RWPE1 (cell line): ENCODE results near the gene STK38.
A peak's percentile ranks its signal among the peaks of the same experiment; 100 is the strongest.

Experiments used
- CTCF ChIA-PET: fragments of 350-600 bp; sonication (Branson Sonifier 250); formaldehyde crosslinking; extraction: SDS; loops from one replicate; lab custom pipeline; 2021; lab: Yijun Ruan, JAX
- POLR2A ChIA-PET: fragments of 400-600 bp; formaldehyde crosslinking; extraction: SDS; loops from one replicate; lab custom pipeline; 2020; ENCODE audit warnings: antibody characterized with exemption; ENCODE audit not compliant: low non-redundant PET; lab: Yijun Ruan, JAX
- DNase-seq: peaks from one replicate; pipeline ENCODE4 v3.0.0; 2012; ENCODE audit warnings: low spot score
- H3K27ac ChIP-seq: fragments of 450-650 bp; 2 replicates; pipeline ENCODE4 v1.5.1; 2017
- TF ChIP-seq, protein P1 (sequence below): fragments of 450-650 bp; conservative IDR thresholded peaks from 2 replicates; pipeline ENCODE4 v1.5.1; 2017; ENCODE audit warnings: low read depth, mild to moderate bottlenecking

STK38 gene

DNA sequence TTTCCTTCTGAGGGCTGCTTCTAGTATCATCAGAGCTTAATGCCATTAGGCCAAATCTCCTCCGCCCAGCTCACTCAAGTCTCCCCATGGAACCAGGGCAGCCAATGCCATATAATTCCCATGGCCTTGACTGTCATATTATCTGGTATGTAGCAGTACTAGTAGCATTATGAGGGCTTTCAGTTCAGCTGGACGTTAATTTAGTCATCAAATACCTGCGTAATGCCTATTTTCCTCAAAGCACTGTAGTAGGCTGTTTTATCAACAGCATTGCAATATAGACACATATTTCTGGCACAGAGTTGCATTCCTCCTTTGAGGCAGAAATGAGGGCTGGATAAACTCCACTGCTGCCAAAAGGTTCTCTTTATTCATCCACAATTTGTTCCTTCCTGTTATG, 102.8 kb downstream of the STK38 start:
- ChIA-PET CTCF (interaction anchor here (0.5 to 0.7 kb wide), 3 partner anchors 27 to 358 kb away, joined by 3 read pairs; partner anchors contain the start of gene BRPF3), POLR2A (no interaction called here)
- peak; percentile 31 for DNase-seq
- H3K27ac ChIP-seq, result peak overlapping the region; percentile 62
- TF ChIP-seq, protein P1, sequence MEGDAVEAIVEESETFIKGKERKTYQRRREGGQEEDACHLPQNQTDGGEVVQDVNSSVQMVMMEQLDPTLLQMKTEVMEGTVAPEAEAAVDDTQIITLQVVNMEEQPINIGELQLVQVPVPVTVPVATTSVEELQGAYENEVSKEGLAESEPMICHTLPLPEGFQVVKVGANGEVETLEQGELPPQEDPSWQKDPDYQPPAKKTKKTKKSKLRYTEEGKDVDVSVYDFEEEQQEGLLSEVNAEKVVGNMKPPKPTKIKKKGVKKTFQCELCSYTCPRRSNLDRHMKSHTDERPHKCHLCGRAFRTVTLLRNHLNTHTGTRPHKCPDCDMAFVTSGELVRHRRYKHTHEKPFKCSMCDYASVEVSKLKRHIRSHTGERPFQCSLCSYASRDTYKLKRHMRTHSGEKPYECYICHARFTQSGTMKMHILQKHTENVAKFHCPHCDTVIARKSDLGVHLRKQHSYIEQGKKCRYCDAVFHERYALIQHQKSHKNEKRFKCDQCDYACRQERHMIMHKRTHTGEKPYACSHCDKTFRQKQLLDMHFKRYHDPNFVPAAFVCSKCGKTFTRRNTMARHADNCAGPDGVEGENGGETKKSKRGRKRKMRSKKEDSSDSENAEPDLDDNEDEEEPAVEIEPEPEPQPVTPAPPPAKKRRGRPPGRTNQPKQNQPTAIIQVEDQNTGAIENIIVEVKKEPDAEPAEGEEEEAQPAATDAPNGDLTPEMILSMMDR, result no peak
